Retina (tissue), 1 donor: ENCODE data around the gene RHOV.

Source experiments
- DNase-seq: peaks from one replicate; pipeline ENCODE4 v3.0.0-alpha.2; 2016

Gene RHOV

DNA sequence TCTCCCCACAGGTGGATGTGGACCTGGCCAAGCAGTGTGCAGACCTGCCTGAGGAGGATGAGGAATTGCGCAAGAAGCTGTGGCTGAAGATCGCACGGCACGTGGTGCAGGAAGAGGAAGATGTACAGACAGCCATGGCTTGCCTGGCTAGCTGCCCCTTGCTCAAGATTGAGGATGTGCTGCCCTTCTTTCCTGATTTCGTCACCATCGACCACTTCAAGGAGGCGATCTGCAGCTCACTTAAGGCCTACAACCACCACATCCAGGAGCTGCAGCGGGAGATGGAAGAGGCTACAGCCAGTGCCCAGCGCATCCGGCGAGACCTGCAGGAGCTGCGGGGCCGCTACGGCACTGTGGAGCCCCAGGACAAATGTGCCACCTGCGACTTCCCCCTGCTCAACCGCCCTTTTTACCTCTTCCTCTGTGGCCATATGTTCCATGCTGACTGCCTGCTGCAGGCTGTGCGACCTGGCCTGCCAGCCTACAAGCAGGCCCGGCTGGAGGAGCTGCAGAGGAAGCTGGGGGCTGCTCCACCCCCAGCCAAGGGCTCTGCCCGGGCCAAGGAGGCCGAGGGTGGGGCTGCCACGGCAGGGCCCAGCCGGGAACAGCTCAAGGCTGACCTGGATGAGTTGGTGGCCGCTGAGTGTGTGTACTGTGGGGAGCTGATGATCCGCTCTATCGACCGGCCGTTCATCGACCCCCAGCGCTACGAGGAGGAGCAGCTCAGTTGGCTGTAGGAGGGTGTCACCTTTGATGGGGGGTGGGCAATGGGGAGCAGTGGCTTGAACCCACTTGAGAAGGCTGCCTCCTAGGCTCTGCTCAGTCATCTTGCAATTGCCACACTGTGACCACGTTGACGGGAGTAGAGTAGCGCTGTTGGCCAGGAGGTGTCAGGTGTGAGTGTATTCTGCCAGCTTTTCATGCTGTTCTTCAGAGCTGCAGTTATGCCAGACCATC lies 28.8 kb upstream of the RHOV start:
- no peak for DNase-seq

DNA sequence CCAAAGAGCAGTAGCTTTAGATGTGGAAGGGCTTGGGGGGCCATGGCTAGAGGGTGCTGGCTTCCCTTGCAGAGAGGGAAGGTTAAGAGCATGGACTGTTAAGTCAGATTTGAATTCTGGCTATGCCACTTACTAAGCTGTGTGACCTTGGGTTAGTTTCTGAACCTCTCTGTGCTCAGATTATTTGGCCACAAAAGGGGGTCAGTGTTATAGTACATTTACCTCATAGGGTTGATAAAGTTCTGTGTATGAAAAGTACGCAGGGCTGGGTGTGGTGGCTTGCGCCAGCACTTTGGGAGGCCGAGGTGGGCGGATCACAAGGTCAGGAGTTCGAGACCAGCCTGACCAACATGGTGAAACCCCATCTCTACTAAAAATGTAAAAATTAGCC lies 27.0 kb upstream of the RHOV start:
- no peak for DNase-seq

DNA sequence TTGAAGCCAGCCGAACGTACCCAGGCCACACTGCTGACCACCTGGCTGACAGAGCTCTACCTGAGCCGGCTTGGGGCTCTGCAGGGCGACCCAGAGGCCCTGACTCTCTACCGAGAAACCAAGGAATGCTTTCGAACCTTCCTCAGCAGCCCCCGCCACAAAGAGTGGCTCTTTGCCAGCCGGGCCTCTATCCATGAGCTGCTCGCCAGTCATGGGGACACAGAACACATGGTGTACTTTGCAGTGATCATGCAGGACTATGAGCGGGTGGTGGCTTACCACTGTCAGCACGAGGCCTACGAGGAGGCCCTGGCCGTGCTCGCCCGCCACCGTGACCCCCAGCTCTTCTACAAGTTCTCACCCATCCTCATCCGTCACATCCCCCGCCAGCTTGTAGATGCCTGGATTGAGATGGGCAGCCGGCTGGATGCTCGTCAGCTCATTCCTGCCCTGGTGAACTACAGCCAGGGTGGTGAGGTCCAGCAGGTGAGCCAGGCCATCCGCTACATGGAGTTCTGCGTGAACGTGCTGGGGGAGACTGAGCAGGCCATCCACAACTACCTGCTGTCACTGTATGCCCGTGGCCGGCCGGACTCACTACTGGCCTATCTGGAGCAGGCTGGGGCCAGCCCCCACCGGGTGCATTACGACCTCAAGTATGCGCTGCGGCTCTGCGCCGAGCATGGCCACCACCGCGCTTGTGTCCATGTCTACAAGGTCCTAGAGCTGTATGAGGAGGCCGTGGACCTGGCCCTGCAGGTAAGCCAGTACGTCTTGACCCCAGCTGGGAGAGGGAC lies 26.4 kb upstream of the RHOV start:
- DNase-seq = no peak

DNA sequence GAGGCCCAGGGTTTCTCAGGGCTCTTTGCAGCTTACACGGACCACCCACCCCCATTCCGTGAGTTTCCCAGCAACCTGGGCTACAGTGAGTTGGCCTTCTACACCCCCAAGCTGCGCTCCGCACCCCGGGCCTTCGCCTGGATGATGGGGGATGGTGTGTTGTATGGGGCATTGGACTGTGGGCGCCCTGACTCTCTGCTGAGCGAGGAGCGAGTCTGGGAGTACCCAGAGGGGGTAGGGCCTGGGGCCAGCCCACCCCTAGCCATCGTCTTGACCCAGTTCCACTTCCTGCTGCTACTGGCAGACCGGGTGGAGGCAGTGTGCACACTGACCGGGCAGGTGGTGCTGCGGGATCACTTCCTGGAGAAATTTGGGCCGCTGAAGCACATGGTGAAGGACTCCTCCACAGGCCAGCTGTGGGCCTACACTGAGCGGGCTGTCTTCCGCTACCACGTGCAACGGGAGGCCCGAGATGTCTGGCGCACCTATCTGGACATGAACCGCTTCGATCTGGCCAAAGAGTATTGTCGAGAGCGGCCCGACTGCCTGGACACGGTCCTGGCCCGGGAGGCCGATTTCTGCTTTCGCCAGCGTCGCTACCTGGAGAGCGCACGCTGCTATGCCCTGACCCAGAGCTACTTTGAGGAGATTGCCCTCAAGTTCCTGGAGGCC lies 25.6 kb upstream of the RHOV start:
- no peak for DNase-seq

DNA sequence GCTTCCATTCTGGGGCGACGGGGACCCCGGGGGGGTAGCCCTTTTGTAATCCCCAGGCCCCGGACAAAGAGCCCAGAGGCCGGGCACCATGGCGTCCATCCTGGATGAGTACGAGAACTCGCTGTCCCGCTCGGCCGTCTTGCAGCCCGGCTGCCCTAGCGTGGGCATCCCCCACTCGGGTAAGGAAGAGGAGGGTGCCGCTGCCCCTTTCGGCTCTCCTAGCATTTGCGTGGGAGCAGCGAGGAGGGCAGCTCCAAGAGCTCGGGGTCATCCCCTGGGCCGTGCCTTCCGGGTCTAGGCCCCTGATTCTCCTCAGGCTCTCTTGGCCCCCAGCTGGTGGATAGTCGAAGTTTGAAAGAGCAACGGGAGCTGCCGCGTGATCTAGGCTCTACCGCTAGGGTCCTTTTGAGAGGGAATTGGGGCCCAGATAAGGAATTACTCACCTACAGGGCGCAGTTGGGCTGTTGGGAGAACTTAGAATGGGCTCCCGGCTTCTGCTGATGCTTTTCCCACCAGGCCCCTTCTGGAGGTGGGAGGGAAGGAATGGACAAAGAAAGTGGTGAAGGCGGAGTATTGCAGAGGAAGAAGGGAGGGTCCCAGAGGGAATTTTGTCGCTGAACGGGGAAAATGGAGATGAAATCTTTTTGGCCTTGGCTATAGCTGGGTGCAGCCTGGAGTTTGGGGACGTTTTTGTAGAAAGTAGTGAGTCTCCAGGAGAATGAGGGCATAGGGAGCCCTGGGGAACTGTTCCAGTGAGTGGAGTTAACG lies 20.8 kb upstream of the RHOV start:
- peak; percentile 82 for DNase-seq

DNA sequence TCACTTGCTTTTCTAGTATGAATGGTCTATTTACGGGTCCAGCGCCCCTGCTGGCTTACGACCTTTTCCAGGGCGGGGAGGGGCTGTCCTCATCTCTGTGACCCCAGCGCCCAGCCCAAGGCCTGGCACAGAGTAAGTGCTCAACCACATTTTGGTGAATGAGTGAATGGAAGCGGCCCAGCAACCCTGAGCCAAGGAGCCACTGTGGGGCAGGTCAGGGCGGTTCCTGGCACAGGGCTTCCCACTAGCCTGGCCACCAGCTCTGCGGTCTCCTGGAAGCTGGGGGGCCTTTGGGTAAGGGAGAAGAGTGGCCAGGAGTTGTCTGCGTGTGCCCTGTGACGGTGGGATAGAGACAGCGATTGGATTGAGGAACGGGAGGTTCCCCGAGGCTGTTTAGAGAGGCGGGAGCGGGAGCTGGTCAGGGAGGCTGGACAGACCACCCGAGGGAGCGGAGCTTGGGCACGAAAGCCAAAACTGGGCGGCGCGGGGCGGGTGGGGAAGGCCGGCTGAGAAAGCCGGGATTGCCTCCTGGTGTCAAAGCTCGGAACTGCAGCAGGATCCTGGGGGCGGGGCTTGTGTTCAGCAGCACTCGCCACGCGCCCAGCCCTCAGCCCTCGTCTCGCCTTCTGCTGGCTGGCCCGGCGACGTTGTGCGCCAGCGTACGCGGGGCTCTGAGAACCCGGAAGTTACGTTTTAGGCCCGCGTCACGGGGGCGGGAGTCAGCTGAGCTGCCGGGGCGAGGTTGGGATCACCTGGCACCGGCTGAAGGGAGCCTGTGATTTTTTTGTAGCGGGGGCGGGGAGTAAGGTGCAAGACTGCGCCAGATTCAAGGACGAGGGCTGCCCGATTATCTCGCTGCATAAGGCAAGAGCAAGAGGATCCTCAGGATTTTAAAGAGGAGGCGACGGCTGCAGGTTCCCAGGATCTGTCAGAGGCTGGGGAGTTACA lies 20.0 kb upstream of the RHOV start, which contains the start of gene VPS18:
Gene VPS18 (plus strand): TSS at position 718 of the 948 bp plus-strand sequence. CDS start 319 bp downstream, outside the sequence.
- peak; percentile 100 for DNase-seq

DNA sequence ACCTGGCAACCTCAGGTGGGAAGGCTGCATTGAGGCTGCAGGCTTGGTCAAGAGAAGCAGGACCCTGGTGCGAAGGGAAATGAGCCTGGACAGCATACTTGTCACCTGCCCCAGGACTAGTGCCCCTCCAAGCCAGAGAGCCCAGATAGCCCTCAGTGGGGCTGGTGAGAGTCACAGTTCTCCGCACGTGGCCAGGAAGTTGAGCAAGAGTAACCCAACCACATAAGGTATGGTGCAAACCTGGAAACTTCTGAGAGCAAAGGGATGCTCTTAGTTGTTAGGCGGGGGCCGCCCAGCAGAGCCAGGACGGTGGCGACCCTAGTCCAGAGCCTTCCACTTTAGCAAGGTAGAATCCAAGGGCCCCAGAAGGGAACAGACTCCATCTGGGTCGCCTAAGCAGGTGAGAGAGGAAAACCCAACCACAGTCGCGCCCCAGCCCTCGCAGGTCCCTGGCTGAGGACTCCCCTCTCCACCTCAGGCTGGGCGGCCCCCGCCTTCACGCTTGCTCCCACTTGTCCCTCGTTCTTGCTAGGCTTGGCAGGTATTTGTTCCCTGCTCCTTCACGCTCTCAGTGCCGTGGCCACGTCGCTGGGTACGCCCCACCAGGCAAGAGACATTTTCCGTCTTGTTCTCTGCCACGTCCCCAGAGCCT lies 19.1 kb upstream of the RHOV start:
- no peak for DNase-seq

DNA sequence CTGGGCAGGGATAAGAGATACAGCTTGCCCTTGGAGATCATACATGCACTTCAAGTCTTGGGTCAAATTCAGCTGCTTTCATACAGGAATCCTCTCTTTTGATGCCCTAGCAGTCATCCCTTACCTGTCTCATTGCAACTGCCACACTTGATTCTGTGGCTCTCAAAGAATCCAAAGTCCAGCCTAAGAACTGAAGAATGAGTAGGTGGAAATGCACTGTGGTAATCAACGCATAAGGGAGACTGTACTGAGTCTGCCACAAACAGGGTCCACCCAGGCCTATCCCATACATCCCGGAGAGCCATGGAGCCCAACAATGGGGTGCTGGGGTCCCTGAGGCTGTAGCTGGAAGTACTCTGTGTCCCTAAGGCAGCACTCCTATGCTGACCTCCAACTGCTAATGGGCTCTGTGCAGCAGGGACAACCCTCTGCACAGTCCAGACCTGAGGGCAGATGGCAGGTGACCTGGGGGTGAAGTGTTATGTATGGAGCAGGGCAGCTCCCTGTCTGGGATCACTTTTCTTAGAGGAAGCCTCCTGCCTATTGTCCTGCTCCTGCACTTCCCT lies 18.5 kb upstream of the RHOV start:
- no peak for DNase-seq

DNA sequence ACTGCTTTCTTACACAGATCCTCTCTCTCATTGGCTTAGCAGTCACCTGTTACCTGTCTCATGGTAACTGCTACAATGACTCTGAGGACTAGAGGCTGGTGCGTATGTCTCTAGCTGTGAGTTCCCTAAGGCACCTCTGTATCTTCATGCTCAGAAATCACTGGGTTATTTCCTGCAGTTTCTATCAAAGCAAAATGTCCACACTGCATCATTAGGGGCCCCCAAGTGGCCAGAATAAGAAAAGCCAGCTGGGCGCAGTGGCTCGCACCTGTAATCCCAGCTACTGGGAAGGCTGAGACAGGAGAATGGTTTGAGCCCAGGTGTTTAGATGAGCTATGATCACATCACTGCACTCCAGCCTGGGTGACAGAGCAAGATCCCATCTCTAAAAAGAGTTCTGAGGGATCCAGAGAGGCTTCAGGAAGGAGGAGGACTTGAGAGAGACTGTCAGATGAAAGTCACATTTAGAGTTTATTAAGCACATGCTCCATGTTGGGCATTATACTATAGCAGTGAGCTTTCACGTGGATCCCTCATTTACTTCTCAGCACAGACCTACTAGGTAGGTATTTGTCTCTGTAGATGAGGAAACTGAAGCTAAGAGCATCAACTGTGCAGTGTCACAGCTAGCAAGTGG lies 17.9 kb upstream of the RHOV start:
- DNase-seq = peak; percentile 61

DNA sequence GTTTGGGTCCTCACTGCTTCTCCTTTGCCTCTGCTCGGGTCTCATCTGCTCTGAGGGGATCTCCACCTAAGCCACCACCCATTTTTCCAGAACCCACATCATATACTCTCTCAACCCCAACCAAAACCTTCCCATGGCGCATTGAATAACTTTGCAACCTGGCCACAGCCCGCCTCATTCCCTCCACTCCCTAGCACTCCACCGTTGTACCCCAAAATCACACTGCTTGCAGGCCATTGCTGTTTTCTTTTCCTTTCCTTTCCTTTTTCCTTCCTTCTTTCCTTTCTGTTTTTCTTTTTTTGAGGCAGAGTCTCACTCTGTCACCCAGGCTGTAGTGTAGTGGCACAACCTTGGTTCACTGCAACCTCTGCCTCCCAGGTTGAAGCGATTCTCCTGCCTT lies 17.1 kb upstream of the RHOV start:
- no peak for DNase-seq

DNA sequence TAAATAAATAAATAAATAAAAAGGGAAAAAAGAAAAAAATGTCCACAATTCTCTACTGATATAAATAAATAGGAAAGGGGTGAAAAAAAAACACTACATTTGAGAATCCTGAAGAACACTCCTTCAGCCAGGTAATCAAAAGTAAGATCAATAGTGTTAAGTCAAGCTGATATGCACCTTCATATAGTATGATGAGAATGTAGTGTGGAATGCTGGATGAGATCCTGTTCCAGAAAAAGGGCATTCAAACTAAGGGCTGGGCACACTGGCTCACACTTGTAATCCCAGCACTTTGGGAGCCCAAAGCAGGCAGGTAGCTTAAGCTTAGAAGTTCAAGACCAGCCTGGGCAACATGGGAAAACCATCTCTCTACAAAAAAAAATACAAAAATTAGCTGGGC lies 15.1 kb upstream of the RHOV start:
- no peak for DNase-seq

DNA sequence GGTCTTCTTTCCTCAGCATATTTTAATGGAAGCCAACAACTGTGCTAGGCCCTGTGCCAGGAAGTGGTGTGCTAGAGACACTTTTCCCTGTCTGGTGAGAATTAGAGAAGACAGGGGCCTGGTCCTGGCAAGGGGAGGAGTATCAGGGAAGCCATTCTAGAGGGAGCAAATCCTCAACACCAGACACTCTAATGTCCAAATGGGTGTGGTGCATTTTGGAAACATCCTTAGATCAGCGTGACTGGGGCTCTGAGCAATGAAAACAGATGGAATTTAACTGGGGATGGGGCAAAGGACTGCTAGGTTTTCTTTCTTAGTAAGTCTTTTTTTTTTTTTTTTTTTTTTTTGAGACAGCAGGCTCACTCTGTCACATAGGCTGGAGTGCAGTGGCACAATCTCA lies 12.6 kb upstream of the RHOV start:
- no peak for DNase-seq

DNA sequence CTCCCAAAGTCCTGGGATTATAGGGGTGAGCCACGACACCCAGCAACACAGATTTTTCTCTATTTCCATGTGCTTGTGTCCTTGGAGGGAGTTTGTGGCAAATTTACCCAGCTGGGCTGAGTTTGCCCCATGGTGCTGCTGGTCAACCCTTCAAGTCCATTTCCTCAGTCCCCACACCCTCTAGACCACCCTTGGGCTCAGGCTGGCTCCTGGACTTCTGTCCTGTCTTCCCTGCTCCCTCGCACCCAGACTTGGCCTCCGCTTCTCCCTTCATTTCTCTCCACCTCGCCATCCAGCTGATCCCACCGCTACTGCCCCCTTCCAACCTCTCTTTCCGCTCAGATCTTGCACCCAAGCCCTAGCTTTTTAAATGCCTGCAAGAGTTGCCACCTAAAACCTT lies 7.3 kb upstream of the RHOV start:
- no peak for DNase-seq

DNA sequence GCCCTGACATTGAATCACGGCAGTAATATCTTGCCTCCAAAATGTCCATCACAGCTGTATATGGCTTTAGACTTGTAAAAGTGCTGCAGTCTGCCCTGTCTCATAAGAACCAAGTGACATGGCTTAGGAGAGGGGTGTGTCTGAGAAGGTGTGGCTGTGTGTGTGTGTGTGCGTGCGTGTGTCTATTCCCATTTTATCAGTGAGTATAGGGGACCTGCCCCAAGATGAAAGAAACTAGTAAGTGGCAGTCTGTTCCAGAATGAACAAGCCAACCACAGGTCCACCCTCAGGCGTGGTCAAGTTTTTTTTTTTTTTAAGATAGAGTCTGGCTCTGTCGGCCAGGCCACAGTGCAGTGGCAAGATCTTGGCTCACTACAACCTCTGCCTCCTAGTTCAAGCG lies 5.6 kb upstream of the RHOV start:
- DNase-seq = no peak

DNA sequence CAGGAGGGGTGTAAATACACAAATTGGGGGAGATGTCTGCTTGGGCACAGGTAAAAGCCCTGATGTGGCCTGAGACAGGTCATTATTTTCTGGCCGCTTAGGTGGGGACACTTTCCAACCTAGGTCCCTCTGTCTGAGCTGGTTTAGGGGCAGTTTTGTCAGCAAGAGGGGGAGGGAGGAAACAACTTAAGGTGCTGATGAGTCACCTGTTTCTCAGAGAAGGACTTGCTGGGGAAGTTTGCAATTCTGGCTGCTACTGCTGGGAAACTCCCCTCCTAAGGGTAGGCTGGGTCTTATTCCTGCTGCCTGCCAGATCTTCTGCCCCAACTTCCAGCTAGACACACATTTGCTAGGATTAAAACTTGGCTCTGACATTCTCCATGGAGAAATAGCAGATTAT lies 4.8 kb upstream of the RHOV start:
- DNase-seq = no peak

DNA sequence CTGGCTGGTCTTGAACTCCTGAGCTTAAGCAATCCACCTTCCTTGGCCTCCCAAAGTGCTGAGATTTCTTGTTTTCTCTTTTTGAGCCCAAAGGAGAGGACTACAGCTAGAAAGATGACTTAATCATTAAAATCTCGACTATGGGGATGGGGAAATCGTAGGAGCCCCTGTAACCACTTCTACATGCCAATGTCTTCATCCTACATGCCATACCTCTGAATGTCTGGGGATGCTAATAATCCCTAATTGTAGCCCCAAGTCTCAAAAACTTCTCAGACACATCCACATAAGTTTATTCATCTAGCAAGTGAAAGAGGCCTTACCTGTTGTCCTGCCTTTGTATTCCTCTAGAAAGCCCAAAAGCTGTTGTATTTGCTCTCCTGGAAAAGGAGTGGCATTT lies 3.7 kb upstream of the RHOV start:
- no peak for DNase-seq

DNA sequence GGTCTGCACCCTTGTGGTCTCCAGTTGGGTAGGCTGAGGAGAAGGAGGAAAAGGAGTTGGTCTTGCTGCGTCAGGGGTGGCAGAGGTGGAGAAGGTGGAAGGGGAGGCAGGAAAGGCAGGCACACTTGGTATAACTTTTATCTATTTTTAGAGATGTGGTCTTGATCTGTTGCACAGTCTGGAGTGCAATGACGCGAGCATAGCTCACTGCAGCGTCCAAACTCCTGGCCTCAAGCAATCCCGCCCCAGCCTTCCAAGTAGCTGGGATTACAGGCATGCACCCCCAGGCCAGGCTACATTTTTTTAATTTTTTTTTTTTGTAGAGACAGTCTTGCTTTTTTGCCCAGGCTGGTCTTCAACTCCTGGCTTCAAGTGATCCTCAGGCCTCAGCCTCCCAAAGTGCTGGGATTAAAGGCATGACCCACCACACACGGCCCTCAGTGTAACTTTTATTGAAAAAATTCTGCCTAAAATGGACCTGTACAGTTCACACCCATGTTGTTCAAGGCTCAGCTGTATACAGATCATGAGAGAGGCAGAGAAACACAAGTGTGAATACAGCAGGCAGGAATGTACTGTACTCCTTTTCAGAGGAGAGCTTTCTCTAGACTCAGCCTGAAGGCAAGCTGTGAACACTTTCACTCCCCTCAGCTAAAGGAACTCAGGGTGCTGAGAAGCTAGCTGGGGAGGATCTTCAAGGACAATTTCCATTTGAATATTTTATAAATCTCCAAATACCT lies 2.1 kb upstream of the RHOV start:
- no peak for DNase-seq

DNA sequence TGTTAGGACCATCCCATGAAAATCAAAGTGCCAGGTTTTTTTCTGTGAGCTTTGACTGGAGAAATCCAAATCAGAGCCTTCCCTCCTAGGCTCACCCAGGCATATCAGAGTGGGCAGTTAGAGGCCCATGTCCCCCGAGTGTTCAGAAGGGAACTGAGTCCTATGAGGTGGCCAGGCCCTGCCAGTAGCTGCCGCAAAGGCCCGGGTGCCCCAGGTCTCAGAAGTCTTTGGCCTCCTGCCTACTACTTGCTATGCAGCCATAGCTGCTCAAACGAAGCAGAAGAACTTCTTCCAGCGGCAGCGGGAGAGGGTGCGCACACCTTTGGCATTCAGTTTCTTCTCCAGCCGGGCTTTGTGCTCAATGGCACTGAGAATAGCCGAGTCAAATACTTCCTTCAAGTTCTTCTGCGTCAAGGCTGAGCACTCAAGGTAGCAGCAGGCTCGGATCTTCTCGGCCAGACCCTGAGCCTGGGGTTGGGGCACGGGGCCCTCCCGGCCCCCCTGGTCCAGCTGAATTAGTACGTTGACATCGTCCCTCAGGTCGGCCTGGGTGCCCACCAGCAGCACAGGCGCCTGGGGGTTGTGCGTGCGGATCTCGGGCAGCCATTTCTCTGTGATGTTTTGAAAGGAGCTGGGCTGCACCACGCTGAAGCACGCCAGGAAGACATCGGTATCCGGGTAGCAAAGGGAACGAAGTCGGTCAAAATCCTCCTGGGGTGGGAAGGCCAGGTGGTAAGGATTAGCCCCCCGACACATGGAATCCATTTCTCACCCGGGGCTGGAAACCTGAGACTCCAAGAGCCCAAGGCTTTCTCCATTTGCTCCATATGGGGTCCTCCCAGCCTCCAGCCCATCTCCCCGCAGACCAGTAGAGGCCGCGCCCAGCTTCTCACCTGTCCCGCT lies 992 bp downstream of the RHOV start:
- DNase-seq = peak; percentile 21
